Inferior parietal cortex (tissue), 1 donor: Measurements from ENCODE around the gene DNM3.

Experiments used
- DNase-seq: peaks from one replicate; pipeline ENCODE4 v3.0.0-alpha.2; 2016; ENCODE audit errors: extremely low spot score

DNM3 gene

GRCh38 chr1:171919891-171920887 lies 78.9 kb downstream of the DNM3 start:
- DNase-seq = no peak

- DNase-seq = no peak
Measured at GRCh38 chr1:171922999-171923398, 81.7 kb downstream of the DNM3 start.

GRCh38 chr1:171929121-171929520 lies 87.8 kb downstream of the DNM3 start:
- DNase-seq = no peak

GRCh38 chr1:171931752-171932151 lies 90.5 kb downstream of the DNM3 start:
- DNase-seq = no peak

GRCh38 chr1:171934664-171935063 lies 93.4 kb downstream of the DNM3 start:
- DNase-seq = no peak

- DNase-seq = no peak
Measured at GRCh38 chr1:171935086-171935485, 93.8 kb downstream of the DNM3 start.

- DNase-seq = no peak
Measured at GRCh38 chr1:171935664-171936063, 94.4 kb downstream of the DNM3 start.

- DNase-seq = no peak
Measured at GRCh38 chr1:171937938-171938337, 96.6 kb downstream of the DNM3 start.

GRCh38 chr1:171939740-171940139 lies 98.4 kb downstream of the DNM3 start:
- DNase-seq = no peak

GRCh38 chr1:171940368-171940767 lies 99.1 kb downstream of the DNM3 start:
- no peak for DNase-seq

GRCh38 chr1:171941920-171942319 lies 100.6 kb downstream of the DNM3 start:
- no peak for DNase-seq

GRCh38 chr1:171943973-171944561 lies 102.8 kb downstream of the DNM3 start:
- DNase-seq = no peak

- DNase-seq = no peak
Measured at GRCh38 chr1:171948511-171948910, 107.2 kb downstream of the DNM3 start.

GRCh38 chr1:171949316-171949715 lies 108.0 kb downstream of the DNM3 start:
- DNase-seq = no peak

- no peak for DNase-seq
Measured at GRCh38 chr1:171953835-171954234, 112.5 kb downstream of the DNM3 start.

- peak; percentile 27 for DNase-seq
Measured at GRCh38 chr1:171954361-171954760, 113.1 kb downstream of the DNM3 start.

- DNase-seq = no peak
Measured at GRCh38 chr1:171961861-171962260, 120.6 kb downstream of the DNM3 start.

- no peak for DNase-seq
Measured at GRCh38 chr1:171963762-171964161, 122.5 kb downstream of the DNM3 start.

GRCh38 chr1:171965777-171966176 lies 124.5 kb downstream of the DNM3 start:
- no peak for DNase-seq

- no peak for DNase-seq
Measured at GRCh38 chr1:171966426-171967220, 125.3 kb downstream of the DNM3 start.

GRCh38 chr1:171969226-171969625 lies 127.9 kb downstream of the DNM3 start:
- DNase-seq = no peak

GRCh38 chr1:171969813-171970212 lies 128.5 kb downstream of the DNM3 start:
- DNase-seq = no peak
